ENCODE results near the gene CDHR2. TPM values are rescaled to one million over a fixed set of nuclear protein-coding genes. Genes with fewer than 3 reads are reported as not detected.

CDHR2 gene
- total RNA-seq, 1 donor from 2014 or later: 0.40 TPM

DNA sequence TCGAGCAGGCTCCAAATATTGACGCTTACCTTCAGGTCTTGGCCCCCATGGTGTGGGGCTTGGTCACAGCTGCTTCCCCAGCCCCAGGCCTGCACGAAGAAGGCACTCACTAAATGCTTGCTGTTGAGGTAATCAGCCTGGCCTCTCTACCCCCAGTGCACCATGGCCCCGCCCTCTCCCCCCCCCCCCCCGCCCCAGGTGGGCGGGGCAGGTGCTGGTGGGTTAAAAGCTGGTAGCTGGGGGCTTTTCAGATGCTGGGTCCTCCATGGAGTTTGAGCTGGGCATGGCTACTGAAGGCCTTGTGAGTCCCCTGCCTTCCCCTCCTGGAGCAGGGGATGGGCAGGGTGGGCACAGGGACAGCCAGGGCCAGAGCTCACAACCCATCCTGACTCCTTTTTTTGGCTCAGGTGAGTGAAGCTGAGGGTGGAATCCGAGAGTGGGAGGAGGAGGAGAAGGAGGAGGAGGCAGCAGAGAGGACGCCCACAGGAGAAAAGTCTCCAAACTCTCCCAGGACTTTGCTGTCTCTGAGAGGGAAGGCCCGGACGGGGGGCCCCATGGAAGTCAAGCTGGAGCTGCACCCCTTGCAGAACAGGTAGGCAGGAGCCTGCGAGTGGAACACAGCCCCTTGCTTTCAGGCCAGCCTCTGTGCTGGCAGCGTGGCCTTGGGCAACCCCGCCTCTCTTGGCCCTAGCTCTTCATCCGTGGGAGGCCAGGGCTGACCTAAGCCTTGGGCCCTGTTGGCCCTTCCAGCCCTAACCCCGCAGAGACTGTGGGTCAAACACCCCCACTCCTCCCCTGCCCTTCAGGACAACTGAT, 93.7 kb downstream of the CDHR2 start:
- Mint-ChIP-seq H3K27me3 (ENCODE audit: low read depth) (peaks cover 5% of the 10 kb centered on the region), H3K36me3 (ENCODE audit: low read depth) (no peaks in the 10 kb centered on the region), H3K4me1 (ENCODE audit: low read depth) (peaks cover 9% of the 10 kb centered on the region), H3K4me3 (ENCODE audit: unreplicated experiment) (no peak overlapping the region), H3K9me3 (ENCODE audit: low read depth) (no peaks in the 10 kb centered on the region), H3K27ac (ENCODE audit: unreplicated experiment) (no peak overlapping the region)
- DNase-seq (ENCODE audit: low spot score): no peak
- TF ChIP-seq, protein P1, sequence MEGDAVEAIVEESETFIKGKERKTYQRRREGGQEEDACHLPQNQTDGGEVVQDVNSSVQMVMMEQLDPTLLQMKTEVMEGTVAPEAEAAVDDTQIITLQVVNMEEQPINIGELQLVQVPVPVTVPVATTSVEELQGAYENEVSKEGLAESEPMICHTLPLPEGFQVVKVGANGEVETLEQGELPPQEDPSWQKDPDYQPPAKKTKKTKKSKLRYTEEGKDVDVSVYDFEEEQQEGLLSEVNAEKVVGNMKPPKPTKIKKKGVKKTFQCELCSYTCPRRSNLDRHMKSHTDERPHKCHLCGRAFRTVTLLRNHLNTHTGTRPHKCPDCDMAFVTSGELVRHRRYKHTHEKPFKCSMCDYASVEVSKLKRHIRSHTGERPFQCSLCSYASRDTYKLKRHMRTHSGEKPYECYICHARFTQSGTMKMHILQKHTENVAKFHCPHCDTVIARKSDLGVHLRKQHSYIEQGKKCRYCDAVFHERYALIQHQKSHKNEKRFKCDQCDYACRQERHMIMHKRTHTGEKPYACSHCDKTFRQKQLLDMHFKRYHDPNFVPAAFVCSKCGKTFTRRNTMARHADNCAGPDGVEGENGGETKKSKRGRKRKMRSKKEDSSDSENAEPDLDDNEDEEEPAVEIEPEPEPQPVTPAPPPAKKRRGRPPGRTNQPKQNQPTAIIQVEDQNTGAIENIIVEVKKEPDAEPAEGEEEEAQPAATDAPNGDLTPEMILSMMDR (IDR thresholded peaks at IDR 0.05): no peak

DNA sequence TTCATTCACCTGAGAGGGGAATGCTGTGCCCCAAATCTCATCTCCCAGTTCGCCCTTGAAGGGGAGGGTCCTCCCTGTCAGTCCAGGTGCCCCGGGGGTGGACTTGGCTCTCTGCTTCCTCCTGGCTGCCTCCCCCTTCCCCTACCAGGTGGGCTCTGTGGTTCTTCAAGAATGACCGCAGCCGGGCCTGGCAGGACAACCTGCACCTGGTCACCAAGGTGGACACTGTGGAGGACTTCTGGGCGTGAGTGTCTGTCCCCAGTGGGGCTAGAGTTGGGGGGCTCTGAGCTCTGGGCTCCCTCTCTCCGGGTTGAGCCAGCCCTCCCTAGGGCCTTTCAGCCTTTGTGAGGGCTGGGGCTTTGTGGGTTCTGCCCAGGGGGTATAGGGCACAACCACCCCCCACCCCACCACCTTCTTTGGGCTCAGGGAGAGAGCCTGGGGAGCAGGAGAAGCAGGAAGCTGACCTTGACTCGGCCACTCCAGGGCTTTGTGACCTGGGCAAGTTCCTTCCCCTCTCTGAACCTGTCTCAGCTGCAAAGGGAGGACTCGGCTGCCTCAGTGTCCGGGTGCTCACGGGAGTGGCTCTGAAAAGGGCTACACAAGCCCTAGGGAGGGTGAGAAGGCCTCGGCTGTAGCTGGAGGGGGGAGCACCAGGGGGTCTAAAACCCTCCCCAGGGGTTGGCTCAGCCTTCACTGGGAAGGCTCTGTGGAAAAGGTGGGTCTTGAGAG, 94.5 kb downstream of the CDHR2 start:
- DNase-seq (ENCODE audit: low spot score): no peak
- Mint-ChIP-seq H3K4me1 (ENCODE audit: low read depth) (peaks cover 17% of the 10 kb centered on the region), H3K27ac (ENCODE audit: unreplicated experiment) (no peak overlapping the region), H3K36me3 (ENCODE audit: low read depth) (no peaks in the 10 kb centered on the region), H3K27me3 (ENCODE audit: low read depth) (no peaks in the 10 kb centered on the region), H3K4me3 (ENCODE audit: unreplicated experiment) (no peak overlapping the region), H3K9me3 (ENCODE audit: low read depth) (no peaks in the 10 kb centered on the region)
- TF ChIP-seq, protein P1 (IDR thresholded peaks at IDR 0.05): no peak

DNA sequence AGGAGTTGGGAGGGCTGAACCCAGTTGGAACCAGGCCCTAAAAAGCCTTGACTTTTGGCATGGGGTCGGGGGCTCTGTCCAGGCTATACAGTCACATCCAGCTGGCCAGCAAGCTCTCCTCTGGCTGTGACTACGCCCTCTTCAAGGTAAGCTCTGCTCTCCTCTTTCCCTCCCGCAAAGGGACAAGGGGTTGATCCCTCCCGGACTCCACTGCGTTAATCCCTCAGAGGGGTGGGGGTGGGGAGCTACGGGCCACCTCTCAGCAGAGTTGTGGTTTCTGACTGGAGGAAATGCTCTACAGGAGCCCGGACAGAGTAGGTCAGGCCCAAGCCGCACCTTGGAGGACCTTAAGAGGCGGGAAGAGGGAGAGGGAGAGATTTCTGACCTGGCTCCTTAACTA, 95.2 kb downstream of the CDHR2 start:
- no peak overlapping the region for H3K27ac Mint-ChIP-seq (ENCODE audit: unreplicated experiment)
- TF ChIP-seq, protein P1 (IDR thresholded peaks at IDR 0.05): no peak
- peaks cover 22% of the 10 kb centered on the region for H3K4me1 Mint-ChIP-seq (ENCODE audit: low read depth)
- no peaks in the 10 kb centered on the region for H3K9me3 Mint-ChIP-seq (ENCODE audit: low read depth)
- no peak overlapping the region for H3K4me3 Mint-ChIP-seq (ENCODE audit: unreplicated experiment)
- no peak for DNase-seq (ENCODE audit: low spot score)
- no peaks in the 10 kb centered on the region for H3K27me3 Mint-ChIP-seq (ENCODE audit: low read depth)
- no peaks in the 10 kb centered on the region for H3K36me3 Mint-ChIP-seq (ENCODE audit: low read depth)

DNA sequence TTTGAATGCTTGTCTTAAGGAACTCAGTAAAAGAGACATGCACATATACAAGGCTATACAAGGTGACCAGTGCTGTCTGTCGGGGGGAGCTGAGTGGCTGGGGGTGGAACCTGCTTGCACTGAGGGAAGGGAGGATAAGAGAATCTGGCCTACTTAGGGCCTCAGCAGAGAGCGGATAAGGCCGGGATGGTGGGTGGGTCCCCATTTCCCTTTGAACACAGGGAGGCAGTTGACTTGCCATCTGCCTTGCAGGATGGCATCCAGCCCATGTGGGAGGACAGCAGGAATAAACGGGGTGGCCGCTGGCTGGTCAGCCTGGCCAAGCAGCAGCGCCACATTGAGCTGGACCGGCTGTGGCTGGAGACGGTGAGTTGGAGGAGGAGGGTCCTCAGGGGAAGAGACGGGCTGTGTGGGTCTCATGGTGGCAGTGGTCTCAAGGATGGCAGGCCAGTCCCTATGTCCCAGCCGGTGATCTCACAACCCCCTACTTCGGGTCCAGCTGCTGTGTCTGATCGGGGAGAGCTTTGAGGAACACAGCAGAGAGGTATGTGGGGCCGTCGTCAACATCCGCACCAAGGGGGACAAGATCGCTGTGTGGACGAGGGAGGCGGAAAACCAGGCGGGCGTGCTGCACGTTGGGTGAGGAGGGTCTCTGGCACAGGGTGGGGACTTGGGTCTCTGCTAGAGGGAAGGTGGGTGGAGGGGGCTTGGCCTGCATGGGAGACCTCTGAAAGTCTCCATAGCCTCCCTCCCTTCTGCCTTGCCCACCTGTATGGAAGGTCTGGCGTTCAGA, 95.9 kb downstream of the CDHR2 start:
- H3K27me3 Mint-ChIP-seq (ENCODE audit: low read depth): no peaks in the 10 kb centered on the region
- no peaks in the 10 kb centered on the region for H3K9me3 Mint-ChIP-seq (ENCODE audit: low read depth)
- peaks cover 20% of the 10 kb centered on the region for H3K4me1 Mint-ChIP-seq (ENCODE audit: low read depth)
- no peak for DNase-seq (ENCODE audit: low spot score)
- TF ChIP-seq, protein P1 (IDR thresholded peaks at IDR 0.05): no peak
- H3K4me3 Mint-ChIP-seq (ENCODE audit: unreplicated experiment): no peak overlapping the region
- H3K36me3 Mint-ChIP-seq (ENCODE audit: low read depth): no peaks in the 10 kb centered on the region
- no peak overlapping the region for H3K27ac Mint-ChIP-seq (ENCODE audit: unreplicated experiment)

Small RNAs within 50 kb of the gene (microRNA-seq; reads per million reads assigned to microRNA genes)
- not detected for gene MIR4281 (ENCODE audit: borderline number of aligned reads)

Other genes starting within 250 kb of the CDHR2 start
- gene KIAA1191, start 187.6 kb upstream of the CDHR2 start, total RNA-seq: 89.5 to 103 TPM (median 91.5 TPM) in 3 replicates
- 24.5 to 37.8 TPM (median 33.7 TPM) in 3 replicates for gene ARL10, start 183.9 kb upstream of the CDHR2 start, total RNA-seq
- 16.8 to 22.8 TPM (median 19.9 TPM) in 3 replicates for gene NOP16, start 160.7 kb upstream of the CDHR2 start, total RNA-seq
- gene HIGD2A, start 160.6 kb upstream of the CDHR2 start, total RNA-seq: 70.3 to 83.5 TPM (median 74.6 TPM) in 3 replicates
- 63.8 to 85.6 TPM (median 65.3 TPM) in 3 replicates for gene CLTB, start 132.8 kb upstream of the CDHR2 start, total RNA-seq
- gene FAF2, start 101.0 kb upstream of the CDHR2 start, total RNA-seq: 40.0 to 45.0 TPM (median 42.5 TPM) in 3 replicates
- 21.9 to 24.7 TPM (median 24.3 TPM) in 3 replicates for gene RNF44, start 11.9 kb upstream of the CDHR2 start, total RNA-seq
- 1.7 to 2.9 TPM (median 2.1 TPM) in 3 replicates for gene GPRIN1, start 60.8 kb downstream of the CDHR2 start, total RNA-seq
- 0.45 to 0.95 TPM in 2 of 3 replicates, not detected in the other for gene SNCB, start 81.2 kb downstream of the CDHR2 start, total RNA-seq
- not detected in 3 replicates for gene EIF4E1B, start 81.3 kb downstream of the CDHR2 start, total RNA-seq
- gene TSPAN17, start 98.1 kb downstream of the CDHR2 start, total RNA-seq: 40.8 to 49.8 TPM (median 48.0 TPM) in 3 replicates

Data from chondrocyte (in vitro differentiated cells).